ENCODE measurements around the gene KRT76.

DNA sequence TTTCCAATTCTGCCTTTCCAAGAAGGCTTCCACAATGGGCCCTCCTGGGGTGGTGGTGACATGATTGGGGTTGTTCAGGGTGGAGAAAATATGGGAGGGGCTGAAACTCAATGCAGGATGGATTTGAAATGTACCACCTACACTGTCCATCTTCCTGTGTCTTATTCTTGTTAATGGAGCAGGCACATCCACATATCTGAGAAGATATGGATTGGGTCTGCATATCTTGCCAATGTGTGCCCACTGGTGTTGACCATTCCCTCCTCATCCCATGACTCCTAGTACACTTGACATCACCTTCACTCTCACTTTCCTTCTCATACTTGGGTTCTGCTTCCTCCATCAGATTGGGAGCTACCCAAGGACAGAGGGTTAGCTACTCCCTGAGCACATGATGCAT is 7.2 kb downstream of the KRT76 start:
- TF ChIP-seq, protein P1, sequence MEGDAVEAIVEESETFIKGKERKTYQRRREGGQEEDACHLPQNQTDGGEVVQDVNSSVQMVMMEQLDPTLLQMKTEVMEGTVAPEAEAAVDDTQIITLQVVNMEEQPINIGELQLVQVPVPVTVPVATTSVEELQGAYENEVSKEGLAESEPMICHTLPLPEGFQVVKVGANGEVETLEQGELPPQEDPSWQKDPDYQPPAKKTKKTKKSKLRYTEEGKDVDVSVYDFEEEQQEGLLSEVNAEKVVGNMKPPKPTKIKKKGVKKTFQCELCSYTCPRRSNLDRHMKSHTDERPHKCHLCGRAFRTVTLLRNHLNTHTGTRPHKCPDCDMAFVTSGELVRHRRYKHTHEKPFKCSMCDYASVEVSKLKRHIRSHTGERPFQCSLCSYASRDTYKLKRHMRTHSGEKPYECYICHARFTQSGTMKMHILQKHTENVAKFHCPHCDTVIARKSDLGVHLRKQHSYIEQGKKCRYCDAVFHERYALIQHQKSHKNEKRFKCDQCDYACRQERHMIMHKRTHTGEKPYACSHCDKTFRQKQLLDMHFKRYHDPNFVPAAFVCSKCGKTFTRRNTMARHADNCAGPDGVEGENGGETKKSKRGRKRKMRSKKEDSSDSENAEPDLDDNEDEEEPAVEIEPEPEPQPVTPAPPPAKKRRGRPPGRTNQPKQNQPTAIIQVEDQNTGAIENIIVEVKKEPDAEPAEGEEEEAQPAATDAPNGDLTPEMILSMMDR (IDR thresholded peaks at IDR 0.05; ENCODE audit: insufficient read depth, low read length): no peak
- TF ChIP-seq, protein P2, sequence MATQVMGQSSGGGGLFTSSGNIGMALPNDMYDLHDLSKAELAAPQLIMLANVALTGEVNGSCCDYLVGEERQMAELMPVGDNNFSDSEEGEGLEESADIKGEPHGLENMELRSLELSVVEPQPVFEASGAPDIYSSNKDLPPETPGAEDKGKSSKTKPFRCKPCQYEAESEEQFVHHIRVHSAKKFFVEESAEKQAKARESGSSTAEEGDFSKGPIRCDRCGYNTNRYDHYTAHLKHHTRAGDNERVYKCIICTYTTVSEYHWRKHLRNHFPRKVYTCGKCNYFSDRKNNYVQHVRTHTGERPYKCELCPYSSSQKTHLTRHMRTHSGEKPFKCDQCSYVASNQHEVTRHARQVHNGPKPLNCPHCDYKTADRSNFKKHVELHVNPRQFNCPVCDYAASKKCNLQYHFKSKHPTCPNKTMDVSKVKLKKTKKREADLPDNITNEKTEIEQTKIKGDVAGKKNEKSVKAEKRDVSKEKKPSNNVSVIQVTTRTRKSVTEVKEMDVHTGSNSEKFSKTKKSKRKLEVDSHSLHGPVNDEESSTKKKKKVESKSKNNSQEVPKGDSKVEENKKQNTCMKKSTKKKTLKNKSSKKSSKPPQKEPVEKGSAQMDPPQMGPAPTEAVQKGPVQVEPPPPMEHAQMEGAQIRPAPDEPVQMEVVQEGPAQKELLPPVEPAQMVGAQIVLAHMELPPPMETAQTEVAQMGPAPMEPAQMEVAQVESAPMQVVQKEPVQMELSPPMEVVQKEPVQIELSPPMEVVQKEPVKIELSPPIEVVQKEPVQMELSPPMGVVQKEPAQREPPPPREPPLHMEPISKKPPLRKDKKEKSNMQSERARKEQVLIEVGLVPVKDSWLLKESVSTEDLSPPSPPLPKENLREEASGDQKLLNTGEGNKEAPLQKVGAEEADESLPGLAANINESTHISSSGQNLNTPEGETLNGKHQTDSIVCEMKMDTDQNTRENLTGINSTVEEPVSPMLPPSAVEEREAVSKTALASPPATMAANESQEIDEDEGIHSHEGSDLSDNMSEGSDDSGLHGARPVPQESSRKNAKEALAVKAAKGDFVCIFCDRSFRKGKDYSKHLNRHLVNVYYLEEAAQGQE (IDR thresholded peaks at IDR 0.05; ENCODE audit: insufficient replicate concordance, low read depth): no peak
- TF ChIP-seq POLR2AphosphoS5 (IDR thresholded peaks at IDR 0.05; ENCODE audit: low read depth) (no peak), GABPA (IDR thresholded peaks at IDR 0.05; ENCODE audit: low read depth) (no peak)

Data from HL-60 (cell line).